HG03097 (cell line): ENCODE measurements around the gene PTPRM.

Experiments used
- ATAC-seq: cut with Tn5 transposase; IDR thresholded peaks from one replicate; pipeline ENCODE4 v1.9.1; 2021; ENCODE audit not compliant: unreplicated experiment, low FRiP score

PTPRM gene

GRCh38 chr18:7921938-7922587, 354.9 kb downstream of the PTPRM start:
- no peak for ATAC-seq

- ATAC-seq, result no peak
Measured at GRCh38 chr18:7923105-7923504, 356.0 kb downstream of the PTPRM start.

- no peak for ATAC-seq
Measured at GRCh38 chr18:7924616-7925015, 357.5 kb downstream of the PTPRM start.

- no peak for ATAC-seq
Measured at GRCh38 chr18:7926526-7926925, 359.4 kb downstream of the PTPRM start.

GRCh38 chr18:7927119-7927518, 360.0 kb downstream of the PTPRM start:
- no peak for ATAC-seq

- no peak for ATAC-seq
Measured at GRCh38 chr18:7931763-7932162, 364.6 kb downstream of the PTPRM start.

GRCh38 chr18:7937268-7937667, 370.2 kb downstream of the PTPRM start:
- ATAC-seq, result no peak

GRCh38 chr18:7939521-7939920, 372.4 kb downstream of the PTPRM start:
- ATAC-seq, result no peak

GRCh38 chr18:7940379-7940778, 373.3 kb downstream of the PTPRM start:
- no peak for ATAC-seq

GRCh38 chr18:7940971-7941370, 373.9 kb downstream of the PTPRM start:
- no peak for ATAC-seq

- no peak for ATAC-seq
Measured at GRCh38 chr18:7941533-7941932, 374.4 kb downstream of the PTPRM start.

- ATAC-seq, result no peak
Measured at GRCh38 chr18:7945882-7946281, 378.8 kb downstream of the PTPRM start.

- no peak for ATAC-seq
Measured at GRCh38 chr18:7946734-7947377, 379.7 kb downstream of the PTPRM start.

GRCh38 chr18:7950380-7951136, 383.4 kb downstream of the PTPRM start:
- no peak for ATAC-seq

- ATAC-seq, result no peak
Measured at GRCh38 chr18:7953095-7953958, 386.2 kb downstream of the PTPRM start.

GRCh38 chr18:7954238-7954637, 387.1 kb downstream of the PTPRM start:
- no peak for ATAC-seq

- ATAC-seq, result no peak
Measured at GRCh38 chr18:7955175-7955574, 388.1 kb downstream of the PTPRM start.

- no peak for ATAC-seq
Measured at GRCh38 chr18:7957297-7957696, 390.2 kb downstream of the PTPRM start.

GRCh38 chr18:7958081-7958896, 391.2 kb downstream of the PTPRM start:
- no peak for ATAC-seq

- ATAC-seq, result no peak
Measured at GRCh38 chr18:7958897-7959146, 391.7 kb downstream of the PTPRM start.
